Measurements from ENCODE around the gene ARMH1. TPM values are rescaled to one million over a fixed set of nuclear protein-coding genes. Genes with fewer than 3 reads are reported as not detected.

The ARMH1 gene
- total RNA-seq, 2 experiments from 2014 or later: 79.9 to 84.0 TPM

- DNase-seq (peak in 1 of 14 experiments; percentile 13), ATAC-seq (ENCODE audit: poor library complexity) (no peak)
- CTCF ChIA-PET: no interaction called here
- no peaks in the 10 kb centered on the region for H3K4me1 ChIP-seq (ENCODE audit: insufficient read depth, low read length)
- TF ChIP-seq CTCF (IDR thresholded peaks at IDR 0.05): no peak
- intact Hi-C loops (cut with DNase I, micrococcal nuclease): no loop called here
- Mint-ChIP-seq H3K27me3 (no peaks in the 10 kb centered on the region), H3K4me3 (no peak overlapping the region), H3K4me1 (ENCODE audit: low read depth) (no peaks in the 10 kb centered on the region), H3K27ac (no peak overlapping the region), H3K36me3 (ENCODE audit: low read depth) (no peaks in the 10 kb centered on the region), H3K9me3 (no peaks in the 10 kb centered on the region)
- POLR2A ChIA-PET: interaction anchor here (1.4 to 1.6 kb wide), 2 partner anchors 10 to 12 kb away, joined by 5 read pairs; partner anchors contain the start of genes ARMH1 and TMEM53
- no peaks in the 10 kb centered on the region for H3K36me3 ChIP-seq (ENCODE audit: insufficient read depth, low read length)
- no peaks in the 10 kb centered on the region for H3K9me3 ChIP-seq (ENCODE audit: control insufficient read depth in 1 of 2, insufficient read depth in 1 of 2, low read length in 2 of 2)
- no peaks in the 10 kb centered on the region for H3K27me3 ChIP-seq (ENCODE audit: control insufficient read depth in 1 of 2, insufficient read depth in 2 of 2, low read length in 2 of 2)
- no peak overlapping the region for H3K4me3 ChIP-seq (ENCODE audit: low read length)
- H3K27ac ChIP-seq (ENCODE audit: low read depth in 1 of 2, low read length in 2 of 2): no peak overlapping the region
Observed at GRCh38 chr1:44684525-44684924, 10.0 kb downstream of the ARMH1 start.

DNA sequence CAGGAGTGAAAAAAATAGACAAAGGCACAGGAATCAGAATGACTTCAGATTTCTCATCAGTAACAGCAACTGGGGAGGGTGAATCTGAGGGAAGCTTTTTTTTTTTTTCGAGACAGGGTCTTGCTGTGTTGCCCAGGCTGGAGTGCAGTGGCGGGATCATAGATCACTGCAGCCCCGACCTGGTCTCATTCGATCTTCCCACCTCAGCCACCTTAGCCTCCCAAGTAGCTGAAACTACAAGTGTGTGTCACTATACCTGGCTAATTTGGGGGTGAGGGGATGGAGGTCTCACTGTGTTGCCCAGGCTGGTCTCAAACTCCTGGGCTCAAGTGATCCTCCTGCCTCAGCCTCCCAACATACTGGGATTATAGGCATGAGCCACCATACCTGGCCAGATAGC, 10.7 kb downstream of the ARMH1 start:
- Mint-ChIP-seq H3K9me3 (no peaks in the 10 kb centered on the region), H3K4me1 (ENCODE audit: low read depth) (no peaks in the 10 kb centered on the region), H3K27me3 (no peaks in the 10 kb centered on the region), H3K27ac (no peak overlapping the region), H3K36me3 (ENCODE audit: low read depth) (no peaks in the 10 kb centered on the region), H3K4me3 (no peak overlapping the region)
- Histone ChIP-seq H3K4me3 (ENCODE audit: low read length) (no peak overlapping the region), H3K9me3 (ENCODE audit: control insufficient read depth in 1 of 2, insufficient read depth in 1 of 2, low read length in 2 of 2) (no peaks in the 10 kb centered on the region), H3K27me3 (ENCODE audit: control insufficient read depth in 1 of 2, insufficient read depth in 2 of 2, low read length in 2 of 2) (no peaks in the 10 kb centered on the region), H3K4me1 (ENCODE audit: insufficient read depth, low read length) (no peaks in the 10 kb centered on the region), H3K36me3 (ENCODE audit: insufficient read depth, low read length) (no peaks in the 10 kb centered on the region), H3K27ac (ENCODE audit: low read depth in 1 of 2, low read length in 2 of 2) (no peak overlapping the region)
- no peak for TF ChIP-seq CTCF (IDR thresholded peaks at IDR 0.05)
- DNase-seq (no peak), ATAC-seq (ENCODE audit: poor library complexity) (no peak)
- ChIA-PET POLR2A (no interaction called here), CTCF (no interaction called here)
- intact Hi-C loops (cut with DNase I, micrococcal nuclease): no loop called here

GRCh38 chr1:44685881-44686280, 11.4 kb downstream of the ARMH1 start:
- no peak for ATAC-seq (ENCODE audit: poor library complexity)
- POLR2A ChIA-PET: no interaction called here
- TF ChIP-seq CTCF (IDR thresholded peaks at IDR 0.05): no peak
- H3K4me1 ChIP-seq (ENCODE audit: insufficient read depth, low read length): no peaks in the 10 kb centered on the region
- no peak overlapping the region for H3K4me3 Mint-ChIP-seq
- DNase-seq: no peak
- no peaks in the 10 kb centered on the region for H3K36me3 Mint-ChIP-seq (ENCODE audit: low read depth)
- H3K27me3 Mint-ChIP-seq: no peaks in the 10 kb centered on the region
- no peaks in the 10 kb centered on the region for H3K27me3 ChIP-seq (ENCODE audit: control insufficient read depth in 1 of 2, insufficient read depth in 2 of 2, low read length in 2 of 2)
- H3K9me3 ChIP-seq (ENCODE audit: control insufficient read depth in 1 of 2, insufficient read depth in 1 of 2, low read length in 2 of 2): no peaks in the 10 kb centered on the region
- H3K36me3 ChIP-seq (ENCODE audit: insufficient read depth, low read length): no peaks in the 10 kb centered on the region
- H3K4me3 ChIP-seq (ENCODE audit: low read length): no peak overlapping the region
- intact Hi-C loops (cut with DNase I, micrococcal nuclease): no loop called here
- no peaks in the 10 kb centered on the region for H3K9me3 Mint-ChIP-seq
- no peak overlapping the region for H3K27ac Mint-ChIP-seq
- no peak overlapping the region for H3K27ac ChIP-seq (ENCODE audit: low read depth in 1 of 2, low read length in 2 of 2)
- H3K4me1 Mint-ChIP-seq (ENCODE audit: low read depth): no peaks in the 10 kb centered on the region
- CTCF ChIA-PET: no interaction called here
